HG02973 (cell line): Measurements from ENCODE around the gene RUNX1.

Source experiments
- ATAC-seq: cut with Tn5 transposase; IDR thresholded peaks from one replicate; pipeline ENCODE4 v1.9.1; 2021; ENCODE audit warnings: moderate library complexity; ENCODE audit not compliant: unreplicated experiment

The RUNX1 gene

GRCh38 chr21:35062016-35062415 lies 12.9 kb upstream of the RUNX1 start:
- no peak for ATAC-seq

- ATAC-seq: no peak
These were observed 10.6 kb upstream of the RUNX1 start for GRCh38 chr21:35059742-35060141.

GRCh38 chr21:35058058-35058457 lies 9.0 kb upstream of the RUNX1 start:
- no peak for ATAC-seq

- no peak for ATAC-seq
These were observed 8.3 kb upstream of the RUNX1 start for GRCh38 chr21:35057428-35057827.

DNA sequence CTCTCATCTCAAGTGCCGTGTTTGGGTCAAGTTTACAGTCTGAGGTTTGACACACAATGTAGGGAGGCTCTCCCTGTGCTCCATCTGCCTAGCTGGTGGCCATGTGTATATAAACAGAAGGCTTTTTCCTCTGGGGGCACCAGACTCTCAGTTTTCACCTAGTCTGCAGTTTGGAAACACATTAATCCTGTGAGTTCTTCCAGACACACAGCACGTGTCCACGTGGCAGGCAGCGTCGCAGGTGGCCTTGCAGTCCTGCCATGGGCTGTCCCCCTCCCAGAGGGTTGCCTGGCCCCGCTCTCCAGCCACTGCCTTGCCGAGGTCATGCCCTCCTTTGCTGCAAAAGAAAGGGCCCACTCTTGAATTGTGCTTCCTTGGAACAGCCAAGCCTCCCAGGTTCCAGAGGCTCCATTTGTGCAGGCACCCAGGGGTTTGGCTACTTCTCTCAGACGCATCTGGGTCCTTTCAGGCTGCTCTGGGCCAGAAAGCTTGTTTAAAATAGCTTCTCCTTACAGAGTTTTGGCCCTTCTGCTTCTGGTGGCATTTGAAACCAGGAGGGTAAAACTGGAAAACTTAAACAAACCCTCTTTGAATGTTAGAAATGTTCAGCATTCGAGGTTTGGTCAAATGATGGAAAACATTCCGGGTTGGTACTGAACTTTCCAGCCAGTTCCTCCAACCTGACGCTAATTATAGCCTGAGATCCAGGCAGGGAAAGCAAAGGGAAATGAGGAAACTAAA lies 4.4 kb upstream of the RUNX1 start:
- ATAC-seq: no peak

- ATAC-seq: no peak
These were observed 3.7 kb upstream of the RUNX1 start for GRCh38 chr21:35052801-35053200.

DNA sequence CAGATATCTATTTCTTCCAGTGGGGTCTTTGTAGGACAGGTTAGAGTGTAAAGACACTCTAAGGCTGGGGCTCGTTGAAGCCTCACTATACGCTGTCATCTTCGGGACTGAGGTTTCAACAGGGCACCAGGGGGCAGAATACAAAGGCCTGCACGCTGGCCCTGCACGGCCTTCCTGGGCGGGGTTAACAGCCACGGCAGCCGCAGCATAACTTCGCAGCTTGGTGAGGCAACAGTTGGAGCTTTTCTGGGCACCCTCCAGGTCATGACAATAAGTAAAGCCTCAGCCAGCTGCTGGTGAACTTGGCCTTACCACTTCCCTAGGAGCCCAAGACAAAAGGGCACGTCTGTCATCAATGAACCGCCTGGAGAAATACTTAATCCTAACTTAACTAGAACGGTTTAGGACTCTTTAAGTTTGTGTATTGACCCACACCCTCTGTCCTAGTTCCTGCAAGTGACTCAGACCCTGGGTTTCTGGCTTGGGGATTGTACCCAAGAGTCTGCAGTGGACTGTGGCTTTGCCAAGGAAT lies 2.3 kb upstream of the RUNX1 start:
- ATAC-seq: no peak

DNA sequence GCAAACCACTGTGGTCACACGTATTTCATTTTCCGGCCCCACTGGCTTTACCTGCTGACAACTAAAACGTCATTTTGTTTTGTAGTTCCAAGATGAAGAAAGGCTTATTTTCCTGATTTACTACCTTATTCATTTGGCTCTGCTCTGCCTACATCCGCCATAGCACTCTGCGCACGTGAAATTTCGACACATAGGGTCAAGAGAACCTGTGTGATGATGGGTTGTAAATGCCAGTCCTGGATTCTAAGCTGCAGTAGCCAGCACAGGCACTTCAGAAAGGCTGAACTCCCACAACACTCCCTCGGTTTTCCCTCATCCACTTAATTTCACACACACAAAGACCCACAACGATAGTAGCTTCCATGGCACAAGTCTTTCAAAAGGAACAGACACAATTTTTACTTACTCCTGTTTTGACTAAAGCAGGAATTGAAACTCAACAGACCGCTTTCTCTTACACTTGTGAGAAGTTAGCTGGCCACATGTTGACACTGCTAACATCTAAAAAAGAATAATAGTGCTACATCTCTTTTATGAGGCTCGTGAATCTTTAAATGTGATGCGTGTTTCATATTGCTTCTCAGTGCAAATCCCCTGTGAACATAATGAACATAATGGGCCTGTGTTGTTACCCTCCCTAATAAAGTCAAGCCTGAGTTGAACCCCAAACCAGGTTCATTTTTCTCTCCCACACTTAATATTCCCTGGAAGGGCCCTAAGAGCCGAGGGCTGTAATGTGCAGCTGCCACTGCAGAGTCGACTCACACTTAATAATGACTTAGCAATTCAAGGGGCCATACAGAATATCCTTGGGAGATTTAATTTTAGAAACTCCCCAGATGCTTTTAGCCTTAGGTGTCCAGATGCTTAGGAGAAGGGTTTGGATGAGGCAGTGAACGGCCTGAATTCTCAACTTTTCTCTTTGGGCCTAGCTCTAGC lies 1.5 kb upstream of the RUNX1 start:
- ATAC-seq: no peak

DNA sequence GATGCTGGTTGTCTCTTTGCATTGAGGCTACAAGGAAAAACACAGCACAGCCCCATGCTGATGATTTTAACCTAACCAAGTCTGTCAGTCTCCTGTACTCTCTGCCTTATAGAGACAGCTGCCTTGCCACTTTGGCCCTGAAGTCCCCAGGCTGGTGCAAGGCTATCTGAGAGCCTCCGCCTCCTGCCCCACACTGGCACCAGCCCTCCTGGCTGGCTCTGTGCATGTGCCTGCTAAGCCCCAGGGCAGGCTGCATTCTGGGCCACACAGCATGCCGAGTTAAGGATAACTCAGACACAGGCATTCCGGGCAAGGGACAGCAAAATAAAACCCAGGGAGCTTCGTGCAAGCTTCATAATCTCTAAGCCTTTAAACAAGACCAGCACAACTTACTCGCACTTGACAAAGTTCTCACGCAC lies 910 bp downstream of the RUNX1 start:
- no peak for ATAC-seq

GRCh38 chr21:35046880-35047229 lies 2.2 kb downstream of the RUNX1 start:
- ATAC-seq: no peak

DNA sequence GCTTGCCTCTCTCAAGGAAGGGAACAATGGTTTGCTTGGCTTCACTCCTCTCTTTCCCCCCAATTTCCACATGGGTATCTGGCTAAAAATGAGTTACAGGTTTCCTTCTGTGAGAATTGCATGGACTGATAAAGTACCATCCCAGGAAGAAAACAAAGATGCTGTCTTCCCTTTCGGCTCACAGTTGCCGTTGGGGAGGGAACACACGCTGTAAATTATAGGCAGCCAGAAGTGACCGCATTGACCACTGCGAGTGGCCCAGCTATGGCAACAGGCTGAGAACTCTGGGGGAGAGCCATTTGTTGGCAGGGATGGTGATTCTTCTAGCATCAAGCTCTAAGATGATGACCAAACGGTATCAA lies 2.9 kb downstream of the RUNX1 start:
- no peak for ATAC-seq

DNA sequence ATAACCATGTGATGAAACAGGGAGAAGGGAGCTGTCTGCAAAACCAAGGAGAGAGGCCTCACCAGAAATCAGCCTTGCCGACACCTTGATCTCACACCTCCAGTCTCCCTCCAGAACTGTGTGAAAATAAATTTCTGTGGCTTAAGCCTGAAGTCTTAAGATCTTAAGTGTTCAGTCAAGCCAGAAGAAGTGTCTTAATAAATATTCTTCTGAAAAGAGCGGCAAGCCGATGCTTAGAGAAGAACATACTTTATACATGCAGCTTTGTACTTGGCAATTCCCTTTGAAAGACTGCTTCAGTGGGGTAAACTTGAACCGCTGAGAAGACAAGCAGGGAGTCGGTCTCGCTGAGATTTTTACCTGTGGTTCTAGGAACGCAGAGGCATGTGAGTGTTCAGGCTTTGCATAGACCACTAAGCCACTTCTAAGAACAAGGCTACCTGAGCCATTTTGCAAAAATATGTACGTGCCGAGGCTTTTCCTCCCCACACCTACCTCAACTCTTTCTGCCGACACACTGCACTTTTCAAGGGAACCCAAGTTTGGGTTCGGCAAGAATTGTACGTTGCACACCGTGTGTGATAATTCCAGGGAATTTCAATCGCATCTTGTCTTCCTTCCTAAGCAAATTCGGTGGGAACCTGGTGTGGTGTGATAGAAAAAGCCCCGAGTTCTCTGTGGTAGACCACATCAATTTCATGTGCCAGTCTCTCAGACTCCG lies 3.4 kb downstream of the RUNX1 start:
- no peak for ATAC-seq

- ATAC-seq: no peak
These were observed 4.1 kb downstream of the RUNX1 start for GRCh38 chr21:35044770-35045541.

DNA sequence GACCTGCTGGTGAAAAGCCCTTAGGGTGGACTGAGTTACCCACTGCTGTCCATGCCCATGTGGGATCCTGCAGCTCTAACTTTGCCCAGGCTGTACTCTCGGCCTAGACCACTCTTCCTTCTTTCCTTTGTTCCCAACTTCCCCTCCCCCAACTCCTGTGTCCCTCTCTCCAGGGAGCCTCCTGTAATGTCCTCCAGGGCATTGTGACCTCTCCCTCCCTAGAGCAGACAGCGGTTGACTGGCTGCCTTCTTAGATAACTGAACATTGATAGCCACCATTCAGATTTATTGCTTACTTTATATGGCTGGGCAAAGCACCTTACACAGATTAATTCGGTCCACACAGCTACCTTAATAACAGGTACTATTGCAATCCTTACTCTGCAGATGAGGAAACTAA lies 5.0 kb downstream of the RUNX1 start:
- no peak for ATAC-seq

DNA sequence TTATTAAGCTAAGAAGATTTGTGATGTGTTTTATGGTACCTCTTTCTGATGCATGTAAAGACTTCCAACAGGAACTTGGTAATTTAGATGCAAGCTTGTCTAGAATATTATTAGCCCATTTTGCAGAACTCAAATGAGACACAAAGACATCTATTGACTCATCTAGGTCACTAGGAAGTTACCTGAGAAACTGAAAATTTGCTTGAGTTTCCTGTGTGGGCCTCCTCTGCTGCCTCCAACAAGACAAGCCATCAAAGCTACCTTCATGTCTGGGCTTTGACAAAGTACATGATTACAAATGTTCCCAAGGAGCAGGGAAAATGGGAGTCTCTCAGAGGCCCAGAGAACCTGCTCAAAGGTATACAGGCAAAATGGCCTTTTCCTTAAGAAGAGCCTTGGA lies 5.6 kb downstream of the RUNX1 start:
- no peak for ATAC-seq

- ATAC-seq: no peak
These were observed 6.3 kb downstream of the RUNX1 start for GRCh38 chr21:35042836-35043235.

DNA sequence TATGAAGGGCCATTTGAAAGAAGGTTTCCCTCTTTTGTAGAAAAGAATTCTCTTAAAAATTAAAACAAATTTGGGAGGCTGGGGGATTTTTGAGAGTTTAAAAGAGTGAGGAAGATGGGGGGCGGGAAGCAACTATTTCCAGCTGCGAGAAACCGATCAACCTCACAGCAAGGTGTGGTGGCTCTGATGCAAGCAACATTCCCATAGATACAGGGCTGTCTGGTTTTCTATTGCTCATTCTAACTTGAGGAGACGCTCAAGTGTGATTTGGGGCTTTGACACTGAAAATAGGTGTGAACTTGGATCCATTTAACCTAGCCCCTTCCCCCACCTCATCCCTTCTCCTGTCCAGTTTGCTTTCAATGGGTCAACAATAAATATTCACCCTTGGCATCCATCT lies 7.2 kb downstream of the RUNX1 start:
- no peak for ATAC-seq

- no peak for ATAC-seq
These were observed 8.0 kb downstream of the RUNX1 start for GRCh38 chr21:35041122-35041521.

GRCh38 chr21:35039595-35040289 lies 9.4 kb downstream of the RUNX1 start:
- no peak for ATAC-seq

DNA sequence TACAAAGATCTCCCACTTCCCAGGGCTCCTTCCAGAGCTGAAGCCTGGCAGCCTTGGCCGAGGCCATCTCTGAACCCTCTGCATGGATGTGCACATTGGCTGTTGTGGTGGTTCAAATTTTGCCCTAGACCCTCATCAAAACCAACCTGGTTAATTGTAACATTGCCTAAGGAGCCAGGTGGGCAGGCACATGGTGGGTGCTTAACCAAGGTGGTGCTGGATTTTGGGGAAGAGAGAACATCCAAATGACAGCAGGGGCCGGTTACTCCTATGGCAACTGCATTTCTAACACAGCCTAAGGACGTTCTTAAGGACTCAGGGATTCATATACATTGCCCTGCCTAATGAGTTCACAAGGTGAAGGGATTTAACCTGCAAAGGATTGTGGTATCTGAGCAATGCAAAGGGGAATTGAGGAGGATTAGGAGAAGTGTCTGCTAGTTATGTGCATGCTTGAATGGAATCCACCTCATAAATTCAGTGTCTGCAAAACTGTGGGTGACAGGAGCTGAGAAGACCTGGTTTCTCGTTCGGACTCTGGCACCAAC lies 10.3 kb downstream of the RUNX1 start:
- no peak for ATAC-seq
